GM13976 (cell line): ENCODE results near the gene FNIP2.

ENCODE experiments used
- DNase-seq: peaks from one replicate; pipeline ENCODE4 v3.0.0; 2012; ENCODE audit warnings: low spot score
- CTCF ChIP-seq: IDR thresholded peaks from 2 replicates; pipeline ENCODE4 v1.5.1; 2012; ENCODE audit warnings: borderline replicate concordance, mild to moderate bottlenecking; ENCODE audit not compliant: insufficient read depth; ENCODE audit errors: extremely low read depth, missing control alignments, control extremely low read depth
- in situ Hi-C: fragments of 300-500 bp; cut with MboI; formaldehyde crosslinking; loops from one replicate; pipeline ENCODE4 v1.12.0; 2022; ENCODE audit warnings: low sequenced_read_pairs, mixed read lengths, inconsistent platforms; ENCODE audit not compliant: unreplicated experiment

Gene FNIP2

GRCh38 chr4:158760866-158761265 lies 8.0 kb upstream of the FNIP2 start:
- no peak for TF ChIP-seq CTCF
- in situ Hi-C loops = no loop called here
- DNase-seq = no peak

GRCh38 chr4:158762553-158762952 lies 6.3 kb upstream of the FNIP2 start:
- in situ Hi-C loops = no loop called here
- no peak for TF ChIP-seq CTCF
- DNase-seq = no peak

GRCh38 chr4:158763462-158763861 lies 5.4 kb upstream of the FNIP2 start:
- in situ Hi-C loops = no loop called here
- no peak for DNase-seq
- TF ChIP-seq CTCF = no peak

GRCh38 chr4:158766434-158767044 lies 2.3 kb upstream of the FNIP2 start:
- in situ Hi-C loops = no loop called here
- DNase-seq = no peak
- no peak for TF ChIP-seq CTCF

- TF ChIP-seq CTCF = no peak
- no peak for DNase-seq
- in situ Hi-C loops = no loop called here
These were observed 1.4 kb upstream of the FNIP2 start for GRCh38 chr4:158767451-158767850.

- in situ Hi-C loops = no loop called here
- no peak for DNase-seq
- TF ChIP-seq CTCF = no peak
These were observed 522 bp downstream of the FNIP2 start for GRCh38 chr4:158769175-158769921.
